Central memory CD8-positive, alpha-beta T cell (primary cell): ENCODE measurements around the gene ATP6V1B1.

ENCODE experiments used
- ATAC-seq: fragments of 150-1000 bp; cut with Tn5 transposase; replicated peaks from 2 replicates; pipeline ENCODE4 v1.10.0; 2022; ENCODE audit warnings: mild to moderate bottlenecking, moderate FRiP score, moderate number of reproducible peaks; ENCODE audit not compliant: poor library complexity, severe bottlenecking; ENCODE audit errors: extremely low read depth
- DNase-seq, 2 donors: peaks; one replicate each; pipeline ENCODE4 v3.0.0; 2021; ENCODE audit warnings: low spot score in 2 of 2
- H3K27ac Mint-ChIP-seq: one replicate; pipeline ENCODE4 v1.8.0; 2022; ENCODE audit warnings: low read depth, mild to moderate bottlenecking, moderate library complexity, mixed read lengths
- H3K27me3 Mint-ChIP-seq: one replicate; pipeline ENCODE4 v1.8.0; 2022; ENCODE audit warnings: mixed read lengths
- H3K36me3 Mint-ChIP-seq: one replicate; pipeline ENCODE4 v1.8.0; 2022; ENCODE audit warnings: mild to moderate bottlenecking, moderate library complexity, mixed read lengths; ENCODE audit not compliant: insufficient read depth
- H3K4me1 Mint-ChIP-seq: one replicate; pipeline ENCODE4 v1.8.0; 2022; ENCODE audit warnings: mixed read lengths
- H3K4me3 Mint-ChIP-seq: one replicate; pipeline ENCODE4 v1.8.0; 2022; ENCODE audit warnings: mild to moderate bottlenecking, moderate library complexity, mixed read lengths
- H3K9me3 Mint-ChIP-seq: one replicate; pipeline ENCODE4 v1.8.0; 2022; ENCODE audit warnings: mixed read lengths

ATP6V1B1 gene

DNA sequence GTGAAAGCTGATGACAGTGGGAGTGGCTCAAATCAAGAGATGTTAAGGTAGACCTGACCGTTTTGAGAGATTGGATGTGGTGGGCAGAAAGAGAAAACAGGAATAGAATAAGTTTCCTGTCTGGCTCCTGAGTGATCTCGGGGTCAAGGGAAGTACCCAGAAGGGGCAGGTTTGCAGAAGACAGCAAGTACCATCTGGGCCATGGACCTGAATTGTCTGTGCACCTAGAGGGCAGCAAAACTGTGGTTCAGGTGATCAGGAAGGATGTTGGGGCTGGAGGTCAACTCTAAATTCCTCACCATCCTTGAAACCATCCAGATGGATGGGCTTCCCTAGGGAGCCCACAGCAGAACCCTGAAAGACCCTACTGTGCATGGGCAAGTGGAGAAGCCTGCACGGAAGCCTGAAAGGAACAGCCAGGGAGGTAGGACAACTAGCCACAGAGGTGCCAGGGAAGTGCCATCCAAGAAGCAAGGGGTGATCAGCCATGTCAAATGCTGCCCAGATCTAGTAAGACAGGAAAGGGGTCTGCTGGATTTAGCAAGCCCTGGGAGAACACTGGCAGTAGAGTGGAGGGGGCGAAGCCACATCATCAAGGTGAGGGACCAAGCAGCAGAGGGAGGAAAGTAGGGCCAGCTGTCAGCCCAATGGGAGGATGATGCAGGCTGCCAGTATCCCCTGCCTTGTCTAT lies 50.9 kb downstream of the ATP6V1B1 start:
- peaks cover 15% of the 10 kb centered on the region for H3K4me1 Mint-ChIP-seq
- H3K27me3 Mint-ChIP-seq = no peaks in the 10 kb centered on the region
- no peak for ATAC-seq
- H3K27ac Mint-ChIP-seq = no peak overlapping the region
- DNase-seq = no peak
- H3K36me3 Mint-ChIP-seq = peaks cover 29% of the 10 kb centered on the region
- no peaks in the 10 kb centered on the region for H3K9me3 Mint-ChIP-seq
- H3K4me3 Mint-ChIP-seq = no peak overlapping the region

DNA sequence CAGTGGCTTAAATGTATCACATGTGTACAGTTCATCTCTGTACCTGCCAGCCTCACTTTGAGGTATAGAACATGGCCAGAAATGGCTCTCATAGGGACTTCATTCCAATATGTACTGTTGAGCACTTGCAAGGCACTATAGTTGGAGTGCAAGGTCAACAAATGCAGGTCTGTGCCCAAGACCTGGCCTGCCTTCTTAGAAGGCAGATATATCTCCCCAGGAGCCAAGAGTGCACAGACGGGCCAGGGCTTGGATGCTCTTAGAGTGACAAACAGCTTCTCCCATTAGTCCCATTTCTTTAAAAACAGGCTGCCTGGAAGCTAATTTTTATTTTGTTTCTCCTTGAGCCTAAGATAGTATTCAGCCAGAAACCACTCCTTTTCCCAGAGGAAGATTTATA lies 51.7 kb downstream of the ATP6V1B1 start:
- Mint-ChIP-seq H3K9me3 (no peaks in the 10 kb centered on the region), H3K36me3 (peaks cover 34% of the 10 kb centered on the region), H3K27ac (no peak overlapping the region), H3K27me3 (no peaks in the 10 kb centered on the region), H3K4me1 (peaks cover 18% of the 10 kb centered on the region), H3K4me3 (no peak overlapping the region)
- DNase-seq = no peak
- no peak for ATAC-seq

DNA sequence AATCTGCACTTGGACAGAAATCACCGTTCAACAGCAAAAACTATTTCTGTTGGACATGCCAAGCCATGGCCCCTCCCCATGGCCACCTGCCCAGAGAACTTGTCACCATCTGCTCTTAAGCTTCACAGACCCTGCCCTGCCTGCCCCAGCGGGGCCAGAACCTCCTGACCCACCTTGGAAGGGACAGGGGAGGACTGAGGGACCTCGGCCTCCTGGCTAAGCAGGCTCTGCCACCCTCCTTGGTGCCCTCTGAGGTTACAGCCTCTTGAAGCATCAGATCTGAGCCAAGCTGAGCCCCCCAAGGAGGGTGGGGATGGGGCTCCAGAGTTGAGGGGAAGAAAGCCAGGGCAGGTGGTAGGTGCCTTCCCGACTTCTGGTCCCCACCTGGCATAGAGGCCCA lies 52.5 kb downstream of the ATP6V1B1 start:
- Mint-ChIP-seq H3K4me1 (peaks cover 23% of the 10 kb centered on the region), H3K36me3 (peaks cover 37% of the 10 kb centered on the region), H3K9me3 (no peaks in the 10 kb centered on the region), H3K4me3 (no peak overlapping the region), H3K27ac (no peak overlapping the region), H3K27me3 (no peaks in the 10 kb centered on the region)
- DNase-seq = no peak
- no peak for ATAC-seq

DNA sequence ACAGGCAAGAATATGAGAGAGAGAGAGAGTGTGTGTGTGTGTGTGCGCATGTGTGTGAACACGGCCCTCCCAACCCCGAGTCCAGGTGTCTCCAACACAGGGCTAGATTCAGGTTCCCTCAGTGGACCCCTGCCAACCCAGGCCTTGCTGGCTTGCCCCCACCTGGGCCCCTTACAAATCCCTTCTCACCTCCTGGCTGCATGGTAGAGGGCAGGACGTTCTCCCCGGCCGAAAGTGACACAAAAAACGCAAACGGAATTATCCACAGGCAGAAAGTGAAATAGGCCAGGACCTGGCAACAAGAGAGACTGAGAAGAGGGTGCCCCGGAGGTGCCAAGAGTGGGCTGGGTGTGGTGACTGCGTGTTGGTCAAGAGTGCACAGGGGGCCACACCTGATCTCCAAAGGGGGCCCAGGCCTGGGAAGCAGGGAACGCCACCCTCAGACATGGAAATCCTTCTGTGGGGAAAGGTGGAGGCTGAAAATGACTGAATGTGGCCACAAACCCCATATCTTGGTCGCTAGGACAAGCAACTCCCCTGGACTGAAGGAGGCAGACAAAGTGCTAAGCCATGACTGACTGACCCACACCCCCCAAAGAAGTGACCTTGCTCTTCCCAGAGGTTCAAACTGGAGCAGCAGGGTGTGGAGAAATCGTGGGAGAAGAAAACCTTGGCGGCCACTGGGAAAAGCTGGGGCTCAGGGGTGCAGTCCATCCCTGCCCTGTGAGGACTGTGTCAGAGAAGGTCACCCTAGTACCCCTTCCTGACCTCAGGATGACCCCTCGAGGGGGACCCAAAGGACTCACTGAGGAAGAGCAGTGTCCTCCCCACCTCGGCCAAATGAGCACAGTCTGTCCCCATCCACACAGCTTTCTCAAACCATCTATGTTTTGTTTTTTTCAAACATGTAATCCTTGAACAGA lies 53.3 kb downstream of the ATP6V1B1 start:
- no peak for ATAC-seq
- Mint-ChIP-seq H3K9me3 (no peaks in the 10 kb centered on the region), H3K36me3 (peaks cover 38% of the 10 kb centered on the region), H3K4me1 (peaks cover 31% of the 10 kb centered on the region), H3K27ac (no peak overlapping the region), H3K27me3 (no peaks in the 10 kb centered on the region), H3K4me3 (no peak overlapping the region)
- no peak for DNase-seq

DNA sequence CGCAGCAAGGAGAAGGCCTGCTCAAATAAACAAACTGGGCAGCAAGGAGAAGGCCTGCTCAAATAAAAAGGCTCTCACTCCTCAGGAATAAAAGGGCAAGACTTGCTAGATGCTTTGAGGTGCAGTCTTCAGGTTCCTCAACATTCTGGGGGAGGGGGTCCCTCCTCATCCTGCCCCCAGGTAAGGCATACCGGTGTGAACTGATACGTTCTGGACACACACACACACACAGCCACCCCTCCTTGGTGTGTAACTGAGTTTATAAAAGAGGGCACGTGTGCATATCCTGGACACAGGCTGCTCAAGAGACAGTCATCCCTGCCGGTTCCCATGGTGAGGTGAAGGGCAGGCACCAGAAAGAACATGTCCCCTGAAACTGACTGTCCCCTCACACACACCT lies 54.5 kb downstream of the ATP6V1B1 start:
- Mint-ChIP-seq H3K27ac (no peak overlapping the region), H3K9me3 (no peaks in the 10 kb centered on the region), H3K4me1 (peaks cover 33% of the 10 kb centered on the region), H3K27me3 (no peaks in the 10 kb centered on the region), H3K4me3 (no peak overlapping the region), H3K36me3 (peaks cover 36% of the 10 kb centered on the region)
- DNase-seq = no peak
- no peak for ATAC-seq

DNA sequence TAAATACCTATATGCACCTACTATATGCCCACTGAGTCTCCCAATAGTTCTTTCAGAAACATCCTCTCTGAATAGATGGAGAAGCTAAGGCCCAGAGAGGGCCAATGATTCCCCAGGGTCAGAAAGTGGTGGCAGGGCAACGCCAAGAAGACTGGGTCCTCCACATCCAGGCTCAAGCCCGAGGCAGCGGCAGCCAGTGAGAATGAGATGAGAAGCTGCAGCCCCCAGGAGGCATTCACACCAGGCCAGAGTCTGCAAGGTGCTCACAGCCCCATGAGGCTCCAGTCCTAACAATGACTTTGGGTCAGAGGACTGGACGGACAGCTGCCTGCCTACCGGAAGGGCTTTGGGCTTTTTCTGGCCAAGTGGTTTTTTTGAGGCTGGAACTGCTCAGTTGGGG lies 55.4 kb downstream of the ATP6V1B1 start:
- Mint-ChIP-seq H3K9me3 (no peaks in the 10 kb centered on the region), H3K27me3 (no peaks in the 10 kb centered on the region), H3K36me3 (peaks cover 36% of the 10 kb centered on the region), H3K4me1 (peaks cover 42% of the 10 kb centered on the region), H3K4me3 (no peak overlapping the region), H3K27ac (no peak overlapping the region)
- DNase-seq (no peak), ATAC-seq (no peak)

DNA sequence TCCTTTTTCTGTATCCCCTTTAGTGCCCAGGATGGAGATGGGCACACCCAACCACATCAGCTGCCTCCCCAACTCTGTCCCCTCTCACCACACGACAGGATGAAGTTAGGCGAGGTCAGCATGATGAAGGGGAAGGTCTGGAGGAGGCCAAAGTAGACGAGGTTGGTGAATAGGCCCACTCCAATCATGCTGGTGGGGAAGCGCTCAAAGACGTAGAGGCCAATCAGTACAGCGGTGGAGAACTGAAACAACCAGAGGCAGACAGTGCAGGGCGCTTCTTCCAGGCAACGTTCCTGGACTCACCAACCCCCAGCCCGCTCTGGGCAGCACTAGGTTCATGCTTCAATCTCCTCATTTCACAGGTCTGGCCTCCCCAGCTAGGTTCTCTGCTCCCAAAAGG lies 56.0 kb downstream of the ATP6V1B1 start:
- Mint-ChIP-seq H3K9me3 (no peaks in the 10 kb centered on the region), H3K4me1 (peaks cover 42% of the 10 kb centered on the region), H3K4me3 (no peak overlapping the region), H3K27ac (no peak overlapping the region), H3K36me3 (peaks cover 33% of the 10 kb centered on the region), H3K27me3 (no peaks in the 10 kb centered on the region)
- ATAC-seq = no peak
- DNase-seq = no peak

DNA sequence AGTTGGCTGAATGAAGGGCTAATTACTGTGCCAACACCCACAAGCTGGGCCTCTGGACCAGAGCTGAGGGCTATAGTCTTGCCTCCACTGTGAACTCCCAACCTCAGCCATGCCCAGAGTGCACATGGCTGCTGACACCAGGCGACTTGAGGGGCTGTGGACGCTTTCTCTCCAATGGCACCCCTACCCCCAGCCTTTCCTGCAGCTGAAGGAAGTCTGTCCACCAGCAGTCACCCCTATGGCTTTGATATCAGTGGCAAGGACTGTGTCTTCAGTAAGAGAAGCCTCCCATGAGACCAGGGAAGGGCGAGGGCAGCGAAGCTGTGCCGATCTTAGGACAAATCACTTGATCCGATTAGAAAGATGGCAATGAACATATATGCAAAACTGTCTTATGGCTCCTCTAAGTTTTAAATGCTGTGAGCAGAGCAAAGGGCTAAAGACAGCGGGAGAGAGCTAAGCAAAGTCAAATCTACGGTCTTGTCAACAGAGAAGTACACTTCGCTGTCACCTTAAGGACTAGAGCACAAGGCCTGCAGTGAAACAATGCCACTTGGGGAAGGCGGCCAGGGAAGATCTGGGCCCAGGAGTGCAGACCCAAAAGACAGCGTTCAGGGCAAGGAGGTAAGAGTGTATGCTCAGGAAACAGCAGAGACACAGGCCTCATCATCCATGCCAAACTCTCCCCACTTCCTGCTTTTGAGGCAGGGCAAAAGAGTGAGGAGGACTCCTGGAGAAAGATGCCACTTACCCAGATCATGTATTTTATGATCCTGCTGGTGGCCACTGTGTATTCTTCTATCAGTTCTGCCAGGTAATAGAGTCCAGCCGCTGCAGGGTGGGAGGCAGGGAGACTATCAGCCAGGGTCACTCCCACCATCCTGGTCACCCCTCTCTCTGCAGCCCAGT lies 57.5 kb downstream of the ATP6V1B1 start:
- DNase-seq = no peak
- no peaks in the 10 kb centered on the region for H3K9me3 Mint-ChIP-seq
- H3K36me3 Mint-ChIP-seq = peaks cover 31% of the 10 kb centered on the region

DNA sequence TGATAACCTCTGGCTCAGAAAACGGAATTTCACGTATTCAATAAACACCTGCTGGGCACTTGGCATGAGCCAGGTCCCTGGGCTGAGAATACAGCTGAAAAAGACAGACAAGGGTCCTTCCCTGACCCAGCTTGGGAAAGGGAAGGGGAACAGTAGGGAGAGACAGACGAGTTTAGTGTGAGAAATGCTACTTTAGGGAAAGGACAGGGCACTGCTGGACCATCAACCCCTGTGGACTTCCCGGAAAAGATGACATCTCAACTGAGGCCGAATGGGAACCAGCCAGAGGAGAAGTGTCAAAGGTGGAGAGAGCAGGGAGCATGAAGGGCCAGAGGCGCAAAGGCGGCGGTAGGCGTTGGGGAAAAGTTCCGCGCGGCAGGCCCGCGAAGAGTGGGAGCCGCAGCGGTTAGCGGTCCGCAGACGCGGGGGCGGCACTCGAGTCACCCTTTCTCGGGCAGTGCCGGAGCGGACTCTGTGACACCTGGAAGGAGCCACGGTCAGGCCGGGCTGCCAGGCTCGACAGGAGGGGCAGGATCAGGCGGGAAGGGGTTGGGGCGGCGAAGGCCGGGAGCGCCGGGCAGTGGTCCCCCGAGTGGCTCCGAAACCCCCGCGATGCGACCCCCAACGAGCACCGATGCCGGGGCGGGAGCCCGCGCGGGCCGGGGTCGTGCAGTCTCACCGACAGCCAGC lies 58.5 kb downstream of the ATP6V1B1 start:
- no peaks in the 10 kb centered on the region for H3K9me3 Mint-ChIP-seq
- peak overlapping the region; percentile 95 for H3K27ac Mint-ChIP-seq
- H3K27me3 Mint-ChIP-seq = no peaks in the 10 kb centered on the region
- H3K4me3 Mint-ChIP-seq = peak overlapping the region; percentile 95
- peaks cover 24% of the 10 kb centered on the region for H3K36me3 Mint-ChIP-seq
- no peak for ATAC-seq
- DNase-seq = no peak
- H3K4me1 Mint-ChIP-seq = peaks cover 42% of the 10 kb centered on the region

More for the DNA sequence above, 57.5 kb downstream of the ATP6V1B1 start:
- Mint-ChIP-seq H3K27me3 (no peaks in the 10 kb centered on the region), H3K27ac (peak overlapping the region; percentile 95), H3K4me1 (peaks cover 42% of the 10 kb centered on the region), H3K4me3 (peak overlapping the region; percentile 95)
- ATAC-seq = no peak

DNA sequence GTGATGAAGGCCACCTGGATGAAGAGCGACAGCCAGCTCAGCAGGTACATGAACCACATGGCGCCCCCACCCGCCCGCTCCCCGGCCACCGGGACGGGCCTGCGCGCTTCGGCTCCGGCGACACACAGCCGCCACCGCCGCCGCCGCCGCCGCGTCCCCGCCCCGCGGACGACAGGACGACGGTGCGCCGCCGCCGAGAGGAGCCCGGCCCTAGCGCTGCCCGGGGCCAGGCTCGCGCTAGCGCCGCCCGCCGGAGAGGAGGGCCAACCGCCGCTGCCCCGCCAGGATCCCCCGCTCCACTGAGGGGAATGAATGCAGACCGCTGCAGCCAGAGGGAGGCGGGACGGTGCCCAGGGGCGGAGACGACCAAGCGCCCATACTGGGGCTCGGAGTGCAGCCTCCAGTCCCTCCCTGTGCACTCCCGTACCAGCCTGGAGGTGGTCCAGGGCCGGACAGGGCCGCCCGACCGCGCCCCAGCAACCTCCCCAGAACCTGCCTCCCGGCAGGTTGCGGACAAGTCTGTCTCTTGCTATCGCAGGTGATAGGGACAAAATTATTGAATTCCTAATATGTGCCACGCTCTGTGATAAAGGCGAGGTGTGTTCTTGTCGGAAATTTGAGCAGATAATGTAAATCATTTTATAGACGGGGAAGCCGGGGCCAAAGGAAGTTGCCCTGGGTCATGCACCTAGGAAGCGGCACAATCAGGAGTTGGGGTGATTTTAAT lies 59.2 kb downstream of the ATP6V1B1 start, which contains the start of gene TEX261:
Gene TEX261 (minus strand): TSS at position 175 of the 727 bp plus-strand sequence. CDS start 116 bp downstream, at position 59.
- peak within 1 kb of the TSS; percentile 95 for H3K4me3 Mint-ChIP-seq
- H3K9me3 Mint-ChIP-seq = no peaks in the 10 kb centered on the region
- peak within 1 kb of the TSS; percentile 95 for H3K27ac Mint-ChIP-seq
- peak; percentile 87 to 89 for DNase-seq
- H3K36me3 Mint-ChIP-seq = peaks cover 18% of the 10 kb centered on the region
- peak; percentile 96 for ATAC-seq
- no peaks in the 10 kb centered on the region for H3K27me3 Mint-ChIP-seq
- peaks cover 42% of the 10 kb centered on the region for H3K4me1 Mint-ChIP-seq

DNA sequence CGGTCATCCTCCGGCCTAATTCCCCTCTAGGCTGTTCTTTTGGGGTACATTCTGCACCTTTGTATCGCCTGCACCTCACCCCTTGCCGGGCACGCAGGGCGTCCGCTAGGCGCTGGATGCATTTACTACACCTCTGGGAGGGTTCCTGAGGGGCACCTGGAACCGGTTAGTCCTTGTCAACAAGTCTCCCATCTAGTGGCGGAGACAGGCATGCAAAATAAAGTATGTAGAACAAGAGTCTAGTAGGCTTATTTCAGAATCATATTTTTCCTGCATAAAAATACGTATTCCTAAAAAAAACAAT lies 59.7 kb downstream of the ATP6V1B1 start:
- Mint-ChIP-seq H3K4me1 (peaks cover 40% of the 10 kb centered on the region), H3K27ac (peak overlapping the region; percentile 49), H3K27me3 (no peaks in the 10 kb centered on the region), H3K4me3 (peak overlapping the region; percentile 95), H3K36me3 (peaks cover 18% of the 10 kb centered on the region), H3K9me3 (no peaks in the 10 kb centered on the region)
- peak; percentile 68 for ATAC-seq
- DNase-seq = peak; percentile 30 to 32
